HEK293 (cell line): ENCODE measurements around the gene GPBAR1.

Experiments used
- GLI4 ChIP-seq: fragments of 450-650 bp; formaldehyde crosslinking; IDR thresholded peaks from 2 replicates; pipeline ENCODE4 v1.5.1; 2016; ENCODE audit warnings: missing biosample characterization, missing genetic modification characterization
- KLF16 ChIP-seq: fragments of 450-650 bp; formaldehyde crosslinking; IDR thresholded peaks from 2 replicates; pipeline ENCODE4 v1.5.1; 2017; ENCODE audit warnings: missing biosample characterization, missing genetic modification characterization
- REST ChIP-seq: fragments of 450-650 bp; formaldehyde crosslinking; IDR thresholded peaks from 2 replicates; pipeline ENCODE4 v1.5.1; 2016; ENCODE audit warnings: missing biosample characterization, missing genetic modification characterization
- TSHZ1 ChIP-seq: fragments of 450-650 bp; formaldehyde crosslinking; IDR thresholded peaks from 2 replicates; pipeline ENCODE4 v1.5.1; 2016; ENCODE audit warnings: missing biosample characterization, missing genetic modification characterization, borderline replicate concordance
- ZBTB17 ChIP-seq: fragments of 450-650 bp; formaldehyde crosslinking; IDR thresholded peaks from 2 replicates; pipeline ENCODE4 v1.5.1; 2016; ENCODE audit warnings: missing biosample characterization, missing genetic modification characterization
- ZBTB26 ChIP-seq: fragments of 450-650 bp; formaldehyde crosslinking; optimal IDR thresholded peaks from 2 replicates; pipeline ENCODE3; 2016; ENCODE audit warnings: missing biosample characterization, mild to moderate bottlenecking, missing genetic modification characterization
- ZNF18 ChIP-seq: fragments of 450-650 bp; formaldehyde crosslinking; IDR thresholded peaks from 2 replicates; pipeline ENCODE4 v1.5.1; 2016; ENCODE audit warnings: missing biosample characterization, missing genetic modification characterization
- ZNF335 ChIP-seq: fragments of 450-650 bp; formaldehyde crosslinking; conservative IDR thresholded peaks from 2 replicates; pipeline ENCODE4 v1.5.1; 2016; ENCODE audit warnings: missing biosample characterization, missing genetic modification characterization
- ZNF629 ChIP-seq: fragments of 450-650 bp; formaldehyde crosslinking; IDR thresholded peaks from 2 replicates; pipeline ENCODE4 v1.5.1; 2017; ENCODE audit warnings: missing biosample characterization, missing genetic modification characterization
- ZNF701 ChIP-seq: fragments of 450-650 bp; formaldehyde crosslinking; IDR thresholded peaks from 2 replicates; pipeline ENCODE4 v1.5.1; 2016; ENCODE audit warnings: missing biosample characterization, missing genetic modification characterization
- ZSCAN18 ChIP-seq: fragments of 450-650 bp; formaldehyde crosslinking; IDR thresholded peaks from 2 replicates; pipeline ENCODE4 v1.5.1; 2016; ENCODE audit warnings: missing biosample characterization, missing genetic modification characterization
- ZSCAN30 ChIP-seq: fragments of 450-650 bp; IDR thresholded peaks from 2 replicates; pipeline ENCODE4 v1.5.1; 2018; ENCODE audit warnings: missing biosample characterization, mild to moderate bottlenecking, missing genetic modification characterization, moderate library complexity
- ZXDB ChIP-seq: fragments of 450-650 bp; formaldehyde crosslinking; IDR thresholded peaks from 2 replicates; pipeline ENCODE4 v1.5.1; 2016; ENCODE audit warnings: missing biosample characterization, missing genetic modification characterization
- TF ChIP-seq, protein P1 (sequence below): fragments of 450-650 bp; formaldehyde crosslinking; IDR thresholded peaks from 2 replicates; pipeline ENCODE4 v1.5.1; 2016; ENCODE audit warnings: missing biosample characterization, missing genetic modification characterization
- TF ChIP-seq, protein P2 (sequence below): fragments of 450-650 bp; formaldehyde crosslinking; IDR thresholded peaks from 2 replicates; pipeline ENCODE4 v1.5.1; 2017; ENCODE audit warnings: missing biosample characterization, missing genetic modification characterization
- TF ChIP-seq, protein P3 (sequence below): sonication (generic); formaldehyde crosslinking; IDR thresholded peaks from 2 replicates; pipeline ENCODE4 v1.8.1; 2022; ENCODE audit warnings: mild to moderate bottlenecking, moderate library complexity, missing genetic modification reagents
- TF ChIP-seq, protein P4 (sequence below): fragments of 450-650 bp; formaldehyde crosslinking; IDR thresholded peaks from 2 replicates; pipeline ENCODE4 v1.5.1; 2016; ENCODE audit warnings: missing biosample characterization, missing genetic modification characterization
- TF ChIP-seq, protein P5 (sequence below): fragments of 450-650 bp; formaldehyde crosslinking; IDR thresholded peaks from 2 replicates; pipeline ENCODE4 v1.5.1; 2017; ENCODE audit warnings: missing biosample characterization, mild to moderate bottlenecking, missing genetic modification characterization, moderate library complexity

The GPBAR1 gene

DNA sequence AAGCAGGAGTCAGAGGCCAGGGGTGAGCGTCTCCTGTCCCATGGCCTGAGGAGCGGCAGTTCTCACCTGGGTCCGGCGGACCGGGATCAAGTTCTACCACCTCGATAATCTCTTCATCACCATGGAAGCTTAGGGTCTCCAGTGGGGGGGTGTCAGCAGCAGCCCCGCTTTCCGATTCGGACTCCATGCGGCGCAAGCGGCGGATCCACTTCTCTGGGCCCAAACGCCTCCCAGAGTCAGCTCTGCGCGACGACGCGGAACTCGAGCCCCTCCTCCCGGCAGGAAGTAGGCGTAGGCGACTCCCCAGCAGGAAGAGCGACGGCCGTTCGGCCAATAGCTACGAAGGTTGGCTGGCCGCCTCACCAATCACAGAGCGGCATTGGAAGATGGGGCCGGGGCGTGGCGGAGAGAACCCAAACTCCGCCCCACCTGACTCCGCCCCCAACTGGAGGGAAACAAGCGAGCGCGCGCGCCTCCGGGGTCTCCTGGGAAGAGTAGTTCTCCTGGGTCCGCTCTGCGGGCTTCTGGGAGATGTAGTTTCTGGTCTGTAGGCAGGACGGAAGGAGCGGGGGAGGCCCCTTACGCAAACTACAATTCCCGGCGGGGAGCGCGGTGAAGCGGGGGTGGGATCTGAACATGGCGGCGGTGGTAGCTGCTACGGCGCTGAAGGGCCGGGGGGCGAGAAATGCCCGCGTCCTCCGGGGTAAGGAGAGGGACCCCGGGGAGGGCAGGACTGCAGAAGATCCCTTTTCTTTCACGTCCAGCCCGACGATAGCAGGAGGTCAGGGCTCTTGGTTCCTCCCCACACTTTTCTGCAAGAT, 9.3 kb downstream of the GPBAR1 start, which contains the start of the genes AAMP and PNKD (continued):
- TF ChIP-seq ZNF18 (tag by site-specific recombination): 0 out of 2 replicates have a peak, but pooled peaks have one; percentile 39
- TF ChIP-seq ZSCAN18: no peak
- no peak for TF ChIP-seq ZSCAN30 (tag by site-specific recombination)
- peak; percentile 12; the same call in 1 of the 2 replicates for TF ChIP-seq REST
- no peak for TF ChIP-seq TSHZ1
- no peak for TF ChIP-seq ZNF701 (tag by site-specific recombination)
- TF ChIP-seq ZNF629: 0 out of 2 replicates have a peak, but pooled peaks have one; percentile 37
- TF ChIP-seq, protein P1, sequence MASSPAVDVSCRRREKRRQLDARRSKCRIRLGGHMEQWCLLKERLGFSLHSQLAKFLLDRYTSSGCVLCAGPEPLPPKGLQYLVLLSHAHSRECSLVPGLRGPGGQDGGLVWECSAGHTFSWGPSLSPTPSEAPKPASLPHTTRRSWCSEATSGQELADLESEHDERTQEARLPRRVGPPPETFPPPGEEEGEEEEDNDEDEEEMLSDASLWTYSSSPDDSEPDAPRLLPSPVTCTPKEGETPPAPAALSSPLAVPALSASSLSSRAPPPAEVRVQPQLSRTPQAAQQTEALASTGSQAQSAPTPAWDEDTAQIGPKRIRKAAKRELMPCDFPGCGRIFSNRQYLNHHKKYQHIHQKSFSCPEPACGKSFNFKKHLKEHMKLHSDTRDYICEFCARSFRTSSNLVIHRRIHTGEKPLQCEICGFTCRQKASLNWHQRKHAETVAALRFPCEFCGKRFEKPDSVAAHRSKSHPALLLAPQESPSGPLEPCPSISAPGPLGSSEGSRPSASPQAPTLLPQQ (tag by site-specific recombination): peak; percentile 57; the same call in 1 of the 2 replicates
- TF ChIP-seq KLF16 (tag by site-specific recombination): peak; percentile 90
- TF ChIP-seq ZNF335 (tag by site-specific recombination): peak; percentile 86
- peak; percentile 82; the same call in 1 of the 2 replicates for TF ChIP-seq GLI4 (tag by site-specific recombination)
- peak; percentile 93 for TF ChIP-seq ZXDB (tag by site-specific recombination)
- TF ChIP-seq, protein P2, sequence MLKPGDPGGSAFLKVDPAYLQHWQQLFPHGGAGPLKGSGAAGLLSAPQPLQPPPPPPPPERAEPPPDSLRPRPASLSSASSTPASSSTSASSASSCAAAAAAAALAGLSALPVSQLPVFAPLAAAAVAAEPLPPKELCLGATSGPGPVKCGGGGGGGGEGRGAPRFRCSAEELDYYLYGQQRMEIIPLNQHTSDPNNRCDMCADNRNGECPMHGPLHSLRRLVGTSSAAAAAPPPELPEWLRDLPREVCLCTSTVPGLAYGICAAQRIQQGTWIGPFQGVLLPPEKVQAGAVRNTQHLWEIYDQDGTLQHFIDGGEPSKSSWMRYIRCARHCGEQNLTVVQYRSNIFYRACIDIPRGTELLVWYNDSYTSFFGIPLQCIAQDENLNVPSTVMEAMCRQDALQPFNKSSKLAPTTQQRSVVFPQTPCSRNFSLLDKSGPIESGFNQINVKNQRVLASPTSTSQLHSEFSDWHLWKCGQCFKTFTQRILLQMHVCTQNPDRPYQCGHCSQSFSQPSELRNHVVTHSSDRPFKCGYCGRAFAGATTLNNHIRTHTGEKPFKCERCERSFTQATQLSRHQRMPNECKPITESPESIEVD: no peak
- TF ChIP-seq ZBTB17 (tag by site-specific recombination): peak; percentile 91
- peak; percentile 79 for TF ChIP-seq ZBTB26
- TF ChIP-seq, protein P3, sequence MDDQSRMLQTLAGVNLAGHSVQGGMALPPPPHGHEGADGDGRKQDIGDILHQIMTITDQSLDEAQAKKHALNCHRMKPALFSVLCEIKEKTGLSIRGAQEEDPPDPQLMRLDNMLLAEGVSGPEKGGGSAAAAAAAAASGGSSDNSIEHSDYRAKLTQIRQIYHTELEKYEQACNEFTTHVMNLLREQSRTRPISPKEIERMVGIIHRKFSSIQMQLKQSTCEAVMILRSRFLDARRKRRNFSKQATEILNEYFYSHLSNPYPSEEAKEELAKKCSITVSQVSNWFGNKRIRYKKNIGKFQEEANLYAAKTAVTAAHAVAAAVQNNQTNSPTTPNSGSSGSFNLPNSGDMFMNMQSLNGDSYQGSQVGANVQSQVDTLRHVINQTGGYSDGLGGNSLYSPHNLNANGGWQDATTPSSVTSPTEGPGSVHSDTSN (CRISPR knock-in tag): peak; percentile 98
- TF ChIP-seq, protein P4, sequence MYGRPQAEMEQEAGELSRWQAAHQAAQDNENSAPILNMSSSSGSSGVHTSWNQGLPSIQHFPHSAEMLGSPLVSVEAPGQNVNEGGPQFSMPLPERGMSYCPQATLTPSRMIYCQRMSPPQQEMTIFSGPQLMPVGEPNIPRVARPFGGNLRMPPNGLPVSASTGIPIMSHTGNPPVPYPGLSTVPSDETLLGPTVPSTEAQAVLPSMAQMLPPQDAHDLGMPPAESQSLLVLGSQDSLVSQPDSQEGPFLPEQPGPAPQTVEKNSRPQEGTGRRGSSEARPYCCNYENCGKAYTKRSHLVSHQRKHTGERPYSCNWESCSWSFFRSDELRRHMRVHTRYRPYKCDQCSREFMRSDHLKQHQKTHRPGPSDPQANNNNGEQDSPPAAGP (tag by site-specific recombination): peak; percentile 8; the same call in 1 of the 2 replicates
- TF ChIP-seq, protein P5, sequence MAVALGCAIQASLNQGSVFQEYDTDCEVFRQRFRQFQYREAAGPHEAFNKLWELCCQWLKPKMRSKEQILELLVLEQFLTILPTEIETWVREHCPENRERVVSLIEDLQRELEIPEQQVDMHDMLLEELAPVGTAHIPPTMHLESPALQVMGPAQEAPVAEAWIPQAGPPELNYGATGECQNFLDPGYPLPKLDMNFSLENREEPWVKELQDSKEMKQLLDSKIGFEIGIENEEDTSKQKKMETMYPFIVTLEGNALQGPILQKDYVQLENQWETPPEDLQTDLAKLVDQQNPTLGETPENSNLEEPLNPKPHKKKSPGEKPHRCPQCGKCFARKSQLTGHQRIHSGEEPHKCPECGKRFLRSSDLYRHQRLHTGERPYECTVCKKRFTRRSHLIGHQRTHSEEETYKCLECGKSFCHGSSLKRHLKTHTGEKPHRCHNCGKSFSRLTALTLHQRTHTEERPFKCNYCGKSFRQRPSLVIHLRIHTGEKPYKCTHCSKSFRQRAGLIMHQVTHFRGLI (tag by site-specific recombination): no peak
